Activated effector memory CD4-positive, alpha-beta T cell treated with anti-CD3 and anti-CD28 coated beads, Interleukin-2, amount 50 U/mL, for 16 hours (primary cell): ENCODE measurements around the gene CEP135.
"Not testable (repeated sequence)": the region's sequence is repeated elsewhere in the genome, so short reads cannot be mapped to it uniquely, and the experiment has no call there.

Experiments used
- DNase-seq: peaks from one replicate; pipeline ENCODE4 v3.0.0-alpha.2; 2020

Gene CEP135

DNA sequence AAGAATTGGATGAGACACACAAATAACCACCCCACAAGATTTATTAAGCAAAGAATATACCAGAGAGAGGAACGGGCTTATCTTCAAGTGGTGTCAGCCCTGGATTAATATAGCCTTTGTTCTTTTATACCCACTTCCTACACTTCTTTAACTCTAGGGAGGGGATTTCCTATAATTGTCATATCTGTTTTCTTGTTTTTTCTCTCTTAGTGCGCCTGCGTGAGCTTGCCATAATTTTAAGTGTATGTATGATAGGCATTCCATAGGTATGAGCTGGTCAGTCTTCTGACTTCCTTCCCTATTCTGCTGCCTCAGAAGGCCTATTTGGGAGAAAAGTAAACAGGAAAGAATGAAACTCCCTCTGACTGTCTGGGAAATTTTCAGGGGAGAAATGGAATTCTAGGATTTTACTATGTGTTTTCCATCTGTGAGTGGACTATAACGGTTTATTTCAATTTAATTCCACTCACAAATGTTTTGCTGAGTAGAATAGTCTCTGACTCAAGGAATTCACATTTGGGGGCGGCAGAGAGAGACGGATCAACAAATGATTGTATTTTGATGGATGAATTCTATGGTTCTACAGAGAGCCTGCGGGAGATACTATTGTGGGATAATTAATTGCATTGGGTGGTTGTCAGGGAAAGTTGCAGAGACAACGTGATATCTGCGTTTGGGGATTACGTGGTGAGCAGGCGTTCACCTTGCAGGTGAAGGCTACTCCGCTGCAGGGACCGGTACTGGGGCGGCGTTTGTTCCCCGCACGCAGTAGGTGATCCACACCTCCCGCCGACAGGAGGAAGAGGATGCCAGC is 626 bp upstream of the CEP135 start:
- DNase-seq: peak; percentile 72

DNA sequence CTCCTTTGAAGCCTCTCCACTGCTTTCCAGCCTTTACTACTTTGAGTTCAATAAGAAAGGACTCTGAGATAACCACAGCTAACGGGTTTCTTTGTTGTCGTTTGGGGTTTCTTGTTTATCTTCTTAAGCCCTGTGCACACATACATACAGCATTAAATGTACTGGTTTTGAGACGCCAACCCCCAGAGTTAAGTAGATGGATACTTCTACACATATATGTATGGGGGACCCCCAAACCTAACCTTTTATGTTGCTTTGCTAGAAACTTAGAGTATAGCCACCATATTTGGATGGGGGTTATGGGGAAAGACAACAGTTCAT is 697 bp downstream of the CEP135 start:
- DNase-seq: no peak

DNA sequence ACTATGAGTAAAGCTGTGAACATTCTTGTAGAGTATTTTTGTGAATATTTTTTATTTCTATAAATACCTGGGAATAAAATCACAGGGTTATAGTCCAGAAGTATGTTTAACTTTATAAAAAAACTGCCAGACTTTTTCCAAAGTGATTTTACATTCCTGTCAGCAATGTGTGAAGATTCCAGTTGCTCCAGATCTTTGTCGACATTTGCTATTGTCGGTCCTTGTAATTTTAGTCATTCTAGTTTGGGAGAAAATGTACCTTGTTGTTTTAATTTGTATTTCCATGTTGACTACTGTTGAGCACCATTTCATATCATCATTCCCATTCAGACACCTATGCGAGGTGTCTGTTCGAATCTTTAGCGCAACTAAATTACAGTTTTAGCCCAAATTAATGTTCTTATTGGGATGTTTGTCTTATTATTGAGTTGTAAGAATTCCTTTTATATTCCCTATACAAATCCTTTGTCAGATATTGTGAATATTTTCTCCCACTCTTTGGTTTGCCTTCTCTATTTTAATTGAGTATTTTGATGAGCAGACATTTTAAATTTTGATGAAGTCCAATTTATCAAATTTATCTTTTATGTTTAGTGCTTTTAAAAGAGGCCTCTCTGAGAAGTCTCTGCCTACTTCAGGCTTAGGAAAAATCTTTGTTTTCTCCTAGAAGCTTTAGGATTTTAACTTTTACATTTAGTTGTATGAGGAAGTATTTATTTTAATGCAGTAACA is 2.6 kb downstream of the CEP135 start:
- DNase-seq: no peak

DNA sequence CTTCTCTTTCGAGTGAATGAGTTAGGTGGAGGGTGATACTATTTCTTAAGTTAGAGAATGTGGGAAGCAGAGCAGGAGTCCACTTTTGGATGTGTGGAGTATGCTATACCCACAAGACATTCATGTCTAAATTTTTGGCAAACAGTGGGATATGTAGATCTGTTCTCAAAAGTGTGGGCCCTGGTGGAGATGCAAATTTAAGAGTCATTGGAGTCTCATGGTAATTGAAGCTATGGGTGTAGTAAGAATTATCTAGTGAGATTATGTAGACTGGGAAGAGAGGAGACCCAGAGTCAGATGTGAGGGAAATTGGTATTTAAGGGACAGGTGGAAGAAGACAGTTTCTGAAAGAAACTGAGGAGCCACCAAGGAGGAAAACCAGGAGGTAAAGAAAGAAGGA is 7.0 kb downstream of the CEP135 start:
- no peak for DNase-seq

DNA sequence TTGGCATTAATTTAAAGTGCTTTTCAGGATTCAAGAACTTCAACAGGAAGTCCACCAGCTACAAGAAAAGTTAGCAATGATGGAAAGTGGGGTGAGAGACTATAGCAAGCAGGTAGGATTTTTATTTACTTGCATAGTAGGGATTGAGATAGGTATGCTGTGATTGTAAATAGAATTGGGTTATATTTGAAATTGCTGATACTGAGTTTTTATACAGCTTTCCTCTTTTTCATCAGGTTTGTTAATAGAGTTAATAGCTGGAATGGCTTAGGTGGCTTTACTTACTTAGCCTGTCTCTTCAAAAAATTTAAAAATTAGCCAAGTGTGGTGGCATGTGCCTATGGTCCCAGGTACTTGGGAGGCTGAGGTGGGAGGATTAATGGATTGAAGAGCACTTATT is 10.9 kb downstream of the CEP135 start:
- no peak for DNase-seq

DNA sequence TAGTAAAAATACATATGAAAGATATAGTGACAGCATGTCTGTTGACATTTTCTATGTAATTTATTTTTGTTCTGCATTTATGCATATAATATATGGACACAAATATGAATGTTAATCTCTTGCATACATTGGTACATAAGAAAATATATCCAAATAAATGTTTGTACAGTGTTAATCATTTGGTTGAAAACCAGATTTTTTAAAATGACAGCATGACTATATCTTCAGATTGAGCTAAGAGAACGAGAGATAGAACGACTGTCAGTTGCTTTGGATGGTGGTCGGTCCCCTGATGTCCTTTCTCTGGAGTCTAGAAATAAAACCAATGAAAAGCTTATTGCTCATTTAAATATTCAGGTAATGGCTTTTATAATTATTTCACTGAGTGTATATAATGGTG is 15.3 kb downstream of the CEP135 start:
- no peak for DNase-seq

DNA sequence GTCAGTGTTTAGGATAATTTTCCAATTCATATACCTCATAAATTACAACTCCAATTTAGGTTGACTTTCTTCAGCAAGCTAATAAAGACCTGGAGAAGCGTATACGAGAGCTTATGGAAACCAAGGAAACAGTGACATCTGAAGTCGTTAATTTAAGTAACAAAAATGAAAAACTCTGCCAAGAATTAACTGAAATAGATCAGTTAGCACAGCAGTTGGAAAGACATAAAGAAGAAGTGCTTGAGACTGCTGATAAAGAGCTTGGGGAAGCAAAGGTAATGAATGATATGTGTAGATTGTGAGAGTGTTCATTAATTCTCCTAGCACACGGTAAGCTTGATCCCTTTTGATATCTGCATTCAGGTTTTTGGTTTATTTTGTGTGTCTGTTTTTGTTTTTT is 16.8 kb downstream of the CEP135 start:
- no peak for DNase-seq

DNA sequence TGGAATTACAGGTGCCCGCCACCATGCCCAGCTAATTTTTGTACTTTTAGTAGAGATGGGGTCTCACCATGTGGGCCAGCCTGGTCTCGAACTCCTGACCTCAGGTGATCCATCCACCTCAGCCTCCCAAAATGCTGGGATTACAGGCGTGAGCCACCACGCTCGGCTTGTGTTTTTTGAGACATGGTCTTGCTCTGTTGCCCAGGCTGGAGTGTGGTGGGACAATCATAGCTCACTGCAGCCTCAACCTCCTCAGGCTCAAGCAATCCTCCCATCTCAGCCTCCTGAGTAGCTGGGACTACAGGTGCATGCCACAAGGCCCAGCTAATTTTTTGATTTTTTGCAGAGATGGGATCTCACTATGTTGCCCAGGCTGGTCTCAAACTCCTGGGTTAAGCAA is 17.6 kb downstream of the CEP135 start:
- DNase-seq: not testable (repeated sequence)

DNA sequence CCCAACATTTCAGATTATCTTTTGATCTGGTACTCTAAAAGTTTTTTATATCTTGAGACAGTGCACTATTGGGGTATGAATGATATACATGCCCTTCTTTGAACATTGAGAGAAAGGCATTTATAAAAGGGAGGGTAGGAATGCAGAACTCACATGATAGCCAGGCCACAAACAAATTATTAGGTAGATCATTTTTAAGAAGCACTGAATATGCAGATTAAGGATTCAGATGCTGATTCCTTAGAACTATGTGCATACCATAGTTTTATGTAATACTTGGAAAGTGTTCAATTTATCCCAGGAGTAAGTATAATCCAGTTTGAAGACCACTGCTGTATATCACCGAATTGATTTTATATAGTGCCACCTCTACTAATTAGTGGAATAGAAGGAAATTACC is 18.6 kb downstream of the CEP135 start:
- DNase-seq: no peak

DNA sequence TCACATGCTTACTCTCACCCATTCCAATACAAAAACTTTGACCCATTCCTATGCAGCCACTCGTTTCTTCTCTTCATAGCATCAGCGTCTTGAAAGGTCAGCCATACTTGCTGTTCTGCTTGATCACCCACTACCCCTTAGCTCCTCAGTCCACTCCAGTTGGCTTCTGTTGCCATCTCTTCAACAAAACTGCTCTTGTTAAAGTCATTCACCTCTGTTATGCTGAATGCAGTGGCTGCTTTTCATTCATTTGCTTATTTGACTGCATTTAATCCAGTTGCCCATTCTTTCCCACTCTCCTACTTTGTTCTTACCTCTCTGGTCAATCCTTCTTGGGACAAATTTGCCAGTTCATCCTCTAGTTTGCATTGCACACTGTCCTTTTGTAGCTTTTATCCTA is 24.9 kb downstream of the CEP135 start:
- DNase-seq: no peak

DNA sequence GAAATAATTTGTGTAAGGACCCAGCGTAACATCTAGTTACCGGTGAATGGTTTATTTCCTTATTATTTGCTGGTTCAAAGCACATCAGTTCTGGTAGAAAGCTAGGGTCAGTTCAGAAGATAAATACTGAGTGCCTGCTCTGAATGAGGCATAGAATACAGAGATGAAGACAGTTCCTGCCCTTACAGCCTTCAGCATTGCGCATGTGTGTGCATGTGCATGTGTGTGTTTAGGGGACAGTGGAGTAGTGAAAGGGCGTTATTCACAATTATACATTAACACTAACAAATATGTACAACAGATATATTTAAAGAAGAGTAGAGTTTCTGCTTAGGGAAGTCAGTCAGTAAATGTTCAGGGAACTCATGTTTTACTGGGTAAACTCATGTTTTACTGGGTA is 29.1 kb downstream of the CEP135 start:
- no peak for DNase-seq

DNA sequence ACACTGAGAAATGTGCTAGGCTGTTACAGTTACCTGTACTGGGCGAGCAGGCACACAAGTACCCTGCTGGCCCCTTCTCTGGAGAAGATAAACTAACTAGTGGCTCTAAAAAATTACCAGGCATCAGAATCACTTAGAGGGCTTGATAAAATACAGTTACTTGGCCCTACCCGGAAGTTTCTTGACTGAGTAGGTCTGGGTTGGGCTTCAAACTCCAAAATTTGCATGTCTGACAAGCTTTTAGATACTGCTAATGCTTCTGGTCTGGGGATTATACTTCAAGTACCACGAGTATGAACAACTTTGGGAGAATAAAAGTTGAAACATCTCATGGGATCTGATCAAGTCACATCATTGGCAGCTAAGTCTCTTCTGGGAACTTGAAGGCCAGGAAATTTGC is 30.8 kb downstream of the CEP135 start:
- no peak for DNase-seq

DNA sequence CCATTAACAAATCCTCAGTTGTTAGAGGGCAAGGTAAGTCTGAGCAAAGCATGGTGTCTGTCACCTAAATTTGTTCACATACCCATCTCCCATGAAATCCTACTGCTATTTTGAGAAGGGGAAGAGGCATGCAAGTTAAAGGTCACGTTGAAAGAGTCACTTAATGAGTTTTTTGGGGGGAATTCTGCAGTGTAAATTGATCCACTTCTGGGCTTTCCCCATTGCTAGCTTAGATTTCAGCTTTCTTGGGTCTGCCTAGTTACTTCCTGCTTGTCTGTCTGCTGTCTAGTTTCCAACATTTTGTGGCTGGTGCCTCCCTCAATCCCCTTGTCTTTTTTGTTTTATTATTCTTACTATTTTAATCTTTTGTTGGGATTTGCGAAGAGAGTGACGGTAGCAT is 32.0 kb downstream of the CEP135 start:
- DNase-seq: no peak

DNA sequence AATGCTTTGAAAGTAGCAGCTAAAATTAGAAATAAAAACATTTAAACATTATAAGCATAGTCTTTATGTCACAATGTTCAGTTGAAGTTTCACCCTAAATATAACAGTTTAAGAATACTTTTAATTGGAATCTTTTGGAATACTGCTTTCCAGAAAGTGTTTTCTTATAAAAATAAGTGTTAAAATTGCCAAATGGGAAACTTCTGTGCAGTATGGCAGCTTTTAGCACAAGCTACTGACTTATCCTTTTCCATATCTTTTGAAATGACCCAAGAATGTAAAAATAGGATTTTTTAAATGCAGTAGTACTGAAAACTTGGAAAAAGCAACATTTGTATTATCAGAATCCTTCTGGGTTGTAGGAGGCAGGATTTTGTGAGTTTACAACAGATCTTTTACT is 34.2 kb downstream of the CEP135 start:
- DNase-seq: no peak

DNA sequence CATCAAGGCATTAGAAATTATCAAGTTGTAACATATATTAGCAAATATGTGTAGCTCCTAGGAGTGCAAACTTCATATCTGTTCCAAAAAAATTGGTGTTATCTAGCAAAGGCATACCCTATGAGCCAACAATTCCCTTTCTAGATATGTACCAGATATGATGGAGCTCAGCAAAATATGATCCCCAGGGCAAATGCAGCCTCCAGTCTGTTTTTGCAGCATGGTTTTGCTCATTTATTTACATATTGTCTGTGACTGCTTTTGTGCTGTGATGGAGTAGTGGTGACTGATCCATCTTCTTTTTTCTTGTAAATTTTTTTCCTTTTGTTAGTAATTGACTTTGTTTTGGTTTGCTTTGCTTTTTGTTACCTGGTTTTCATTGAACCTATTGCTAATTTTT is 41.0 kb downstream of the CEP135 start:
- DNase-seq: no peak

DNA sequence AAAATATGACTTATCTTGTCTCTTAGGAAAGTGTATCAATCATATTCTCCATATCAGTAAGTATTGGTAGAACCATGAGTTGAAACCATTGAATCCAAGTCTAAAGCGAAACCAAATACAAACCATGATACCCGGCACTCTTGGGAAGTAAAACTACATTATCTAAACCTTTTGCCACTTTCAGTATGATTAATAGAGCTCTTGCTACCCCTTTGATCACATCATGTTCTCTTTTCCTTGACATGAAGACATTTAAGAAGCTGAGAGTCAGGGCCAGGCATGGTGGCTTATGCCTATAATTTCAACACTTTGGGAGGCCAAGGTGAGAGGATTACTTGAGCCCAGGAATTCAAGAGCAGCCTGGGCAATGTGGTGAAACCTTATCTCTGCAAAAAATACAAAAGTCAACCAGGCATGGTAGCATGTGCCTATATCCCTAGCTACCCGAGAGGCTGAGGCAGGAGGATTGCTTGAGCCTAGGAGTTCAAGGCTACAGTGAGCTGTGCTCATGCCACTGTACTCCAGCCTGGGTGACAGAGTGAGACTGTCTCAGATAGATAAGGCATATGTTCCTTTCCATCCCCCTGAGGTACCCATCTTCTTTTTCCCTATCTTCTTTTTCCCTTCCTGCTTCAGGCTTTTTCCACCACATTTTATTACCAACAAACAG is 45.4 kb downstream of the CEP135 start:
- DNase-seq: no peak

DNA sequence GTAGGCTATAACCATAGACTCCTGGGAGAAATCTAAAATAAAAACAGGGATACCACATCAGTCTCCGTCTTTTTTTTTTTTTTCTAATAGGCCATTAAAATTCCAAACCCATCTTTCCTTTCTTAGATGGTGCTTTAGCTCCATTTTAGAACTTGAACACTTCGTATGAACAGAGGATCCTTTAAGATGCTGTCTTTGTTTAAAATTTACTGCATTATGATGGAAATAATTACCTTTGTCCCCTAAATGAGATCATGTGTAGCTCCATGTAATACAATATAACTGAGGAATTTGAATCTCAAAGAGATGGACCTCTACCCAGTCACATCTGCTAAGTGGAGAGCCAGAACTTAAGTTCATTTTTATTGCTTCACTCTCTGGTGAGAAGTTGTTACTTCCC is 47.9 kb downstream of the CEP135 start:
- no peak for DNase-seq

DNA sequence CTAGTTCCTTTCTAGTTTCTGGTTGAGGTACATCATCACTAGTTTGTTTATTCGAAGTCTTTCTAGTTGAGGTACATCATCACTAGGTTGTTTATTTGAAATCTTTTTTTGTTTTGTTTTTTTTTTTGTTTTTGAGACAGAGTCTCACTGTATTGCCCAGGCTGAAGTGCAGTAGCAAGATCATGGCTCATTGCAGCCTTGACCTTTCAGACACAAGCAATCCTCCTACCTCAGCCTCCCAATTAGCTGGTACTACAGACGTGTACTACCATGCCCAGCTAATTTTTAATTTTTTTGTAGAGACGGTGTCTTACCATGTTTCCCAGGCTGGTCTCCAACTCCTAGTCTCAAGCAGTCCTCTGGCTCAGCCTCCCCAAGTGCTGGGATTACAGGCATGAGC is 54.9 kb downstream of the CEP135 start:
- DNase-seq: no peak

DNA sequence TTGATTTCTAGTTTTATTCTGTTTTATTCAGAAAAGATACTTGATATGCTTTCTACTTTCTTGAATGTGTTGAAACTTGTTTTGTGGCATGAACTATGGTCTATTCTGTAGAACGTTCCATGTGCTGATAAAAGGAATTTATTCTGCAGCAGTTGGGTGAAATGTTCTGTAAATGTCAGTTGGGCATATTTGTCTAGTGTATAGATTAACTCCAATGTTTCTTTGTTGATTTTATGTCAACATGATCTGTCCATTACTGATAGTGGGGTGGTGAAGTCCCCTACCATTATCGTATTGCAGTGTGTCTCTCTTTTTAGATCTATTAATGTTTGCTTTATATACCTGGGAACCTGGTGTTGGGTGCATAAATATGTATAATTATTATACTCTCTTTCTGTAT is 55.5 kb downstream of the CEP135 start:
- no peak for DNase-seq

DNA sequence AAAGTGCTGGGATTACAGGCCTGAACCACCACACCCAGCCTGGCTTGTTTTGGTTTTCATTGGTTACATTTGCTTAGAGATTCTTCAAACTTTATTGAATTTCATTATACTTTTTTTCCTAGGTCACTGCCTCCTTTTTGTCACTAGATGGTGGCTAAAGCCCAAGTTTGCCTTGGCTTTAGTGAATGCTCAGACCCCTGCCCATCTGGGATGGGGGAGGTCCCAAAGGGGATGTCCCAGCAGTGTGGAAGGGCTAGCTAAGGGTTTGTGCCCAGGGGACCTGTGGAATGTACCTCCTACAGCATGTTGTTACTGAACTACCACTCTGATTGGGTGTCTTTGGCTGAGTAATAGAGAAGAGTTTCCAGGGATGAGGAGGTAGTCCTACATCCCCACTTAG is 58.4 kb downstream of the CEP135 start:
- DNase-seq: no peak

DNA sequence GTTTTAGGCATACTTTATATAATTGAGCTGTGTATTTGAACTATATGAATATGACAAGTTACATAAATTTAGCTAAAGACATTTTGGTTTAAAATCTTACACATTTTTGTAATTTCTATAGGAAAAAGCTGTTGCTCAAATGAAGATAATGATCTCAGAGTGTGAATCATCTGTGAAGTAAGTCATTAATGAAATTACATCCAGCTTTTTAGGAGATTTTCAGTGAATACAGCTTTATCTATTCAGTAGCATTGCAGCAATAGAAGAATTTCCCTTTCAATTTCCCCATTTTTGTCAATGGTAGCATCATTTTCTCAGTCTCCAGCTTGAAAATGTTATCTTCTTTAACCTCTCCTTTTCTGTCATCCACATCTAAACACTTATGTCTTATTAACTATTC is 59.5 kb downstream of the CEP135 start:
- DNase-seq: no peak

DNA sequence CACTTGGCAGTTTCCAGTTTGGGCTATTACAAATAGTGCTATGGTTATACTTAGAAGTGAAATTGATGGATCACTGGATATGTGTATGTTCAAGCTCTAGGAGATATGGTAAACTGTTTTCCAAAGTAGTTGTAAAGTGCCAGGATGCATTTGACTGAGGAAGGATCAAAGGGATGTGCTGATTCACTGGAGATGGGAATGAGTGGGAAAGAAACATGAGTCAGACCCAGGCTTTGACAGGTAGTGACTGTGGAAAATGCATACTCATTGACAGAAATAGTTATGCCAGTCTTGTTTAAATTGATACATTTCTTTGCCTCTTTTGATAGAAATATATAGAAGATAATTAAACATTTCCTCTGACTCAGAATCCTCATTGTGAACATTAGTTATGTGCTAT is 77.9 kb downstream of the CEP135 start:
- DNase-seq: no peak

DNA sequence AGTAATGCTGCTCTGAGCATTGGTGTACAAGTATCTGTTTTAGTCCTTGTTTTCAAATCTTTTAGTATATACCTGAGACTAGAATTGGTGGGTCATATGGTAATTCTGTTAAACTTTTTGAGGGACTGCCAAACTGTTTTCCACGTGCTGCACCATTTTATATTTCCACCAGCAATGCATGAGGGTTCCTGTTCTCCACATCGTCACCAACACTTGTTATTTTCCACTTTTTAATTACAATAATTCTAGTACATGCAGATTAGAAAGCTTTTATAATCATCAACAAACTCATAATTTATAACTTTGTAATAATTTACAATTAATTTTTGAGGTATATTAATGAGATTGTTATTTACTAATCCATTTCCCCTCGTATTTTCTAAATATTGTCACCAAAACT is 79.4 kb downstream of the CEP135 start:
- no peak for DNase-seq

DNA sequence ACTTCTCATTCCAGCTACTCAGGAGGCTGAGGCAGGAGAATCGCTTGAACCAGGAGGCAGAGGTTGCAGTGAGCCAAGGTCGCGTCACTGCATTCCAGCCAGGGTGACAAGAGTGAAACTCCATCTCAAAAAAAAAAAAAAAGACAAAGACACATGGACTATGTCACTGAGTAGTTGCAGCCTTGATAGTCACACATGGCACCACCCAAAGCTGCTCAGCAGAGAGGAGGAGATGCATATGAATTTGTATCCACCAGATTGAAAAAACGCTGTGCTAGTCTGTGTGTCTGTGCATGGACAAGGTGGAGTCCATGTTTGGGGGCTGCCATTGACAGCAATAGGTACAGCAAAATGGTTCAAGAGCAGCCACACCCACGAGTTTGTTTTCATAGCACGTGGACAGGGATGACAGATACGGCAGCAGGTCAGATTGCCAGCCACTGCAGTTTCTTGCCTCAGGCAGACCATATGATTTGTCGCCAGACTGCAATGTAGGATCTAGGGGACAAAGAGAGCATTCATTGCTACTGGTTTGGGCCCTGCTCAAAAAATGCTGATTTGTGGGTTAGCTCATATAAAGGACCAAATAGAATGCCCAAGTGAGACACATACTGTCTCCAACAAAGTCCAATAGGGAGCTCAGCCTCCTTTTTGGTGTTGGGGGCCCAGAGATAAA is 89.9 kb downstream of the CEP135 start:
- DNase-seq: no peak
